ENCODE results near the gene XCR1. TPM values are rescaled to one million over a fixed set of nuclear protein-coding genes. Genes with fewer than 3 reads are reported as not detected.

Gene XCR1
- total RNA-seq, 4 donors from 2014 or later, result 0.04 TPM; not detected in 3

DNA sequence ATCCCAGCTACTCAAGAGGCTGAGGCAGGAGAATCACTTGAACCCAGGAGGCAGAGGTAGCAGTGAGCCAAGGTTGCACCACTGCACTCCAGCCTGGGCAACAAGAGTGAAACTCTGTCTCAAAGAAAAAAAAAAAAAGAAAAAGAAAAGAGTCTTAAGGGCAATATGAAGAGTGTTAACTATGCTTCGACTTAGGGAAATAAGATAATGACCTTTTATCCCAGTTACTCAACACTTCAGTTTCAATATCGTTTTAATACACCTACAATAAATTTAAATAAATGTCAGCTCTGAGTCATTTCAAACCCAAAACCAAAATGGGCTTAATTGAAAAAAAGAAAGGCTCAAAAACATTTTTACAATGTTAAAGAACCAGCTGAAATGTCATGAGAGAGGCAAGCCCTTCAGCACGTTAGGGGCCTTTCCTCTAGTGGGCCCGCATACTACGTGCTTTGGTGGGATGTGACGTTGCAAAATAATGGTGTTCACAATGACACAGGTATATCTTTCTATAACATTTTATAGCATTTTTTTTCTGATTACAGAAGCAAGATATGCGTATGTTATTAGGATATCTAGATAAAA lies 47.0 kb downstream of the XCR1 start:
- no peak for ATAC-seq
- Histone ChIP-seq H3K27me3 (no peaks in the 10 kb centered on the region), H3K4me3 (no peak overlapping the region), H3K4me1 (peaks cover 90 to 94% of the 10 kb centered on the region in 2 donors), H3K36me3 (peaks cover 0 to 49% of the 10 kb centered on the region in 2 donors), H3K27ac (peak overlapping the region; percentile 97 to 100 (median 100)), H3K9me3 (no peaks in the 10 kb centered on the region)
- intact Hi-C loops (cut with DNase I; ENCODE audit: low total_unique reads) (loop anchor here (10.0 kb wide), 1 partner anchor 584 kb away; the partner anchor contains the start of gene LRRC2), in situ Hi-C loops (cut with MboI; ENCODE audit: low sequenced_read_pairs in 4 of 4) (no loop called here)
- DNase-seq, result no peak
- no peak for TF ChIP-seq POLR2A (IDR thresholded peaks at IDR 0.05)
- TF ChIP-seq, protein P1, sequence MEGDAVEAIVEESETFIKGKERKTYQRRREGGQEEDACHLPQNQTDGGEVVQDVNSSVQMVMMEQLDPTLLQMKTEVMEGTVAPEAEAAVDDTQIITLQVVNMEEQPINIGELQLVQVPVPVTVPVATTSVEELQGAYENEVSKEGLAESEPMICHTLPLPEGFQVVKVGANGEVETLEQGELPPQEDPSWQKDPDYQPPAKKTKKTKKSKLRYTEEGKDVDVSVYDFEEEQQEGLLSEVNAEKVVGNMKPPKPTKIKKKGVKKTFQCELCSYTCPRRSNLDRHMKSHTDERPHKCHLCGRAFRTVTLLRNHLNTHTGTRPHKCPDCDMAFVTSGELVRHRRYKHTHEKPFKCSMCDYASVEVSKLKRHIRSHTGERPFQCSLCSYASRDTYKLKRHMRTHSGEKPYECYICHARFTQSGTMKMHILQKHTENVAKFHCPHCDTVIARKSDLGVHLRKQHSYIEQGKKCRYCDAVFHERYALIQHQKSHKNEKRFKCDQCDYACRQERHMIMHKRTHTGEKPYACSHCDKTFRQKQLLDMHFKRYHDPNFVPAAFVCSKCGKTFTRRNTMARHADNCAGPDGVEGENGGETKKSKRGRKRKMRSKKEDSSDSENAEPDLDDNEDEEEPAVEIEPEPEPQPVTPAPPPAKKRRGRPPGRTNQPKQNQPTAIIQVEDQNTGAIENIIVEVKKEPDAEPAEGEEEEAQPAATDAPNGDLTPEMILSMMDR (IDR thresholded peaks at IDR 0.05 in 4 of 5, conservative IDR thresholded peaks at IDR 0.05 in 1 of 5), result no peak

DNA sequence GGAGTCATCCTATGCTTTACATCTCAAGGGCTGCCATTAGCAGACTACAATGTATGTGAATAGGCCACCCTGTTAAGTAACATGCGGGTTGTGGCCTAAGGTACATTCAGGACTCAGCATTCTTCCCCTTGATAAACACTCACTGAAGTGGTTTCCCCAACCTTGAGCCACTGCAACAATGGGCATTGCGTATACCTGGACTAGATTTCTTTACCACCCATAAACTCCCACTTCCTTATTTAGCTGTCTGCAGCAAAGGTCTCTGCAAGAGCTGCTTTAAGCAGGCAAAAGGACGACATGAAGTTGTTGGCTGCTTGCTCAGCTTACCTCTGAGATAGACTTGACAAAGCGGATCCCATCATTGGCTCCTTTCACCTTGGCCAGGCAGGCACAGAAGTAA lies 47.9 kb downstream of the XCR1 start:
- peaks cover 0 to 58% of the 10 kb centered on the region in 2 donors for H3K36me3 ChIP-seq
- intact Hi-C loops (cut with DNase I; ENCODE audit: low total_unique reads), result no loop called here
- H3K27ac ChIP-seq, result peak overlapping the region; percentile 97 to 100 (median 100)
- in situ Hi-C loops (cut with MboI; ENCODE audit: low sequenced_read_pairs in 4 of 4), result no loop called here
- DNase-seq (no peak), ATAC-seq (no peak)
- H3K4me1 ChIP-seq, result peaks cover 88 to 94% of the 10 kb centered on the region in 2 donors
- H3K27me3 ChIP-seq, result no peaks in the 10 kb centered on the region
- TF ChIP-seq POLR2A (IDR thresholded peaks at IDR 0.05), result no peak
- TF ChIP-seq, protein P1 (IDR thresholded peaks at IDR 0.05 in 4 of 5, conservative IDR thresholded peaks at IDR 0.05 in 1 of 5), result no peak
- H3K9me3 ChIP-seq, result no peaks in the 10 kb centered on the region
- no peak overlapping the region for H3K4me3 ChIP-seq

DNA sequence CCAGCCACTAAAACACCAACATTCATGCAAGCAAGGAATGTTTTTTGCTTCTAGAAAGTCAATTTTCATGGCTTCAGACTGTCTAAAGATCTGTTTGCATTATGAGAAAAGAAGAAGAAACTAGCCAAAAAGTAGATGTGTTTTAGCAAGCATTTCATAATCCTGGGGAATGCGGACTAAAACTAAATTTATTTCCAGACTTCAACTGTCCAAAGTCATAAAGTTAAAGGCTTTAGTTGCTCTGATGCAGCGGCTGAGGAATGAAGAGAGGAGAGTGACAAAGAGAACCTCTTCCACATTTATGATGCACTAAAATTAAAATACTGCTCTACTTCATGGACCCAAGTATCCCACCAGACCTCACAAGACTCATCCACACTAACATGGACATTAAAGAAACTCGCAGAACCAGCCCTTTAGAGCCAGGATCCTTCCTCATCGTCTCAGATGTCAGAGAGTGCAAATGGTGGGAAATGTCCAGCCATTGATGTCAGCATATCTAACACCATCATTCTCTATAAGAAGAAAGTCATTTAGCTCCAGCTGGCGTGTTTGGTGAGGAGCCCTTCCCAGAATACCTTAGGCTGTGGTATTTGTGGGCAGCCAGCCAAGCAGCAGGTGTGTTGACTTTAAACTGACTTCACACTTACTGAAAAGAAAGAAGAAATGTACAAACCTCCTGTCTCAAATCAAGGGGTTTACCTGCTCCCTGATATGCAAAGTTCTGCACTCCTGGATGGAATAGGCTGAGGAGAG lies 49.1 kb downstream of the XCR1 start:
- DNase-seq, result no peak
- Histone ChIP-seq H3K9me3 (no peaks in the 10 kb centered on the region), H3K36me3 (peaks cover 0 to 68% of the 10 kb centered on the region in 2 donors), H3K27ac (peak overlapping the region; percentile 68 to 100 (median 98)), H3K4me3 (no peak overlapping the region), H3K4me1 (peaks cover 76 to 94% of the 10 kb centered on the region in 2 donors), H3K27me3 (no peaks in the 10 kb centered on the region)
- in situ Hi-C loops (cut with MboI; ENCODE audit: low sequenced_read_pairs in 4 of 4), result no loop called here
- ATAC-seq, result no peak
- no peak for TF ChIP-seq POLR2A (IDR thresholded peaks at IDR 0.05)
- TF ChIP-seq, protein P1 (IDR thresholded peaks at IDR 0.05 in 4 of 5, conservative IDR thresholded peaks at IDR 0.05 in 1 of 5), result no peak
- intact Hi-C loops (cut with DNase I; ENCODE audit: low total_unique reads), result no loop called here

DNA sequence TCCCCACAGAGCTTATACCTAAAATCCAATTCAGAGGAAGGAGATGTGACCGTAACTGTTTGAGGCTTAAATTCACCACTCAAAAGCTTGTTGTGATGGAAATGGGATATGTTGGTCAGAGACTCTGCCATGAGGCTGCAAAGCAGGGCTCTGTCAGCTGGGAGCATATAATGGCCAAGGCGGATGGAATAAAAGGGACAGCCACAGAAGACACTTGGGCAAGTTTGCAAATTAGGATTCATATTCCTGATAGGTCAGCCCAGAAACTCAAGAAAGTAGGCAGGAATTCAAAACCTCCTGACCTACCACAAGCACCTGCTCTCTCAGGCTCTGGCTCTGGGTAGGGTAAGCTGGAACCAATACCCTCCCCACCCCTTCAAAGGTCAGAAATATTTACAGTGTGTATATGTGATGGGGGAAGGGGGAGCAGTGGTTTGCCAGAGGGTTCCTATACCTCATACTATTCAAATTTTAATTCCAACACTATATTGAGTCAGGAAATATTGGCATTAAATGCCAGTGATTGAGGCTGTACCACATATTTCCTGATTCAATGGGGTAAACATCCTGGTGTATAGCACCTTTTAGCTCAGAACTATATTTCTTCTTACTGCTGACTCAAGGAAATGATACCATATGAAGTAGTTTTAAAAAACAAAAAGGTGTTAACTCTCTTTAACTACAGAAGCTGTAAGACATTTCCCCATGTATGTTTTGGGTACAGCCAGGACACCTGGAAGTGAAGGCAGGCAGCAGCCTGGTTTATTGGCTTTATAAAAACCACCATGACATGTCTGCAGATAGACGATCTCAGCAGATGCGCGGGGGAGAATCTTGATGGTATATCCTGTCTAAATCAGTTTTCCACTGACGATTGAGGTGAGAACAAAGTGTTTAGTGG lies 50.8 kb downstream of the XCR1 start:
- Histone ChIP-seq H3K27ac (peak overlapping the region; percentile 75 to 100 (median 98)), H3K27me3 (no peaks in the 10 kb centered on the region), H3K4me3 (no peak overlapping the region), H3K4me1 (peaks cover 66 to 94% of the 10 kb centered on the region in 2 donors), H3K36me3 (peaks cover 0 to 52% of the 10 kb centered on the region in 2 donors), H3K9me3 (no peaks in the 10 kb centered on the region)
- intact Hi-C loops (cut with DNase I; ENCODE audit: low total_unique reads), result no loop called here
- TF ChIP-seq POLR2A (IDR thresholded peaks at IDR 0.05), result no peak
- TF ChIP-seq, protein P1 (IDR thresholded peaks at IDR 0.05 in 4 of 5, conservative IDR thresholded peaks at IDR 0.05 in 1 of 5), result no peak
- ATAC-seq (peak; percentile 40 to 63), DNase-seq (peak in 1 of 2 donors; percentile 63)
- in situ Hi-C loops (cut with MboI; ENCODE audit: low sequenced_read_pairs in 4 of 4), result no loop called here
